Chondrocyte (in vitro differentiated cells): Measurements from ENCODE around the gene DNASE2. TPM values are rescaled to one million over a fixed set of nuclear protein-coding genes. Genes with fewer than 3 reads are reported as not detected.

ENCODE experiments used
- DNase-seq: peaks from one replicate; pipeline ENCODE4 v3.0.0; 2021; ENCODE audit warnings: mixed read lengths, low spot score
- H3K27ac Mint-ChIP-seq: one replicate; pipeline ENCODE4 v1.8.0; 2021; ENCODE audit warnings: mild to moderate bottlenecking, moderate library complexity, mixed read lengths; ENCODE audit not compliant: unreplicated experiment
- H3K27me3 Mint-ChIP-seq: 2 replicates; pipeline ENCODE4 v1.8.0; 2021; ENCODE audit warnings: low read depth, mixed read lengths
- H3K36me3 Mint-ChIP-seq: 2 replicates; pipeline ENCODE4 v1.8.0; 2021; ENCODE audit warnings: low read depth, mixed read lengths
- H3K4me1 Mint-ChIP-seq: 2 replicates; pipeline ENCODE4 v1.8.0; 2021; ENCODE audit warnings: low read depth, mild to moderate bottlenecking, mixed read lengths
- H3K4me3 Mint-ChIP-seq: one replicate; pipeline ENCODE4 v1.8.0; 2021; ENCODE audit warnings: mild to moderate bottlenecking, moderate library complexity, mixed read lengths; ENCODE audit not compliant: unreplicated experiment
- H3K9me3 Mint-ChIP-seq: 2 replicates; pipeline ENCODE4 v1.8.0; 2021; ENCODE audit warnings: low read depth, mixed read lengths
- CTCF ChIP-seq: fragments of 200-600 bp; sonication (generic); IDR thresholded peaks from 2 replicates; pipeline ENCODE4 v1.5.0; 2021; ENCODE audit warnings: antibody characterized with exemption, mild to moderate bottlenecking, moderate library complexity
- total RNA-seq: library from RNA; stranded (reverse); gene quantifications from 3 replicates; pipeline ENCODE4 v1.2.1, GENCODE V29; 2021

The DNASE2 gene
- total RNA-seq, 1 donor from 2014 or later, result 52.8 TPM

GRCh38 chr19:12885749-12886650, 4.8 kb upstream of the DNASE2 start:
- peaks cover 17% of the 10 kb centered on the region for H3K4me1 Mint-ChIP-seq
- H3K27ac Mint-ChIP-seq, result no peak overlapping the region
- H3K9me3 Mint-ChIP-seq, result no peaks in the 10 kb centered on the region
- no peak overlapping the region for H3K4me3 Mint-ChIP-seq
- peak; percentile 47 for TF ChIP-seq CTCF
- H3K36me3 Mint-ChIP-seq, result no peaks in the 10 kb centered on the region
- DNase-seq, result no peak
- H3K27me3 Mint-ChIP-seq, result peaks cover 20% of the 10 kb centered on the region

GRCh38 chr19:12884926-12885748, 3.9 kb upstream of the DNASE2 start:
- peak; percentile 80 for TF ChIP-seq CTCF
- no peak for DNase-seq
- Mint-ChIP-seq H3K4me1 (peaks cover 18% of the 10 kb centered on the region), H3K36me3 (no peaks in the 10 kb centered on the region), H3K27ac (no peak overlapping the region), H3K27me3 (peaks cover 20% of the 10 kb centered on the region), H3K9me3 (no peaks in the 10 kb centered on the region), H3K4me3 (peak overlapping the region; percentile 62)

GRCh38 chr19:12884627-12884925, 3.3 kb upstream of the DNASE2 start:
- no peaks in the 10 kb centered on the region for H3K9me3 Mint-ChIP-seq
- H3K36me3 Mint-ChIP-seq, result no peaks in the 10 kb centered on the region
- no peak overlapping the region for H3K27ac Mint-ChIP-seq
- H3K4me3 Mint-ChIP-seq, result no peak overlapping the region
- peaks cover 20% of the 10 kb centered on the region for H3K4me1 Mint-ChIP-seq
- DNase-seq, result no peak
- TF ChIP-seq CTCF, result no peak
- H3K27me3 Mint-ChIP-seq, result peaks cover 20% of the 10 kb centered on the region

- Mint-ChIP-seq H3K27ac (no peak overlapping the region), H3K4me1 (peaks cover 20% of the 10 kb centered on the region), H3K9me3 (no peaks in the 10 kb centered on the region), H3K36me3 (no peaks in the 10 kb centered on the region), H3K4me3 (no peak overlapping the region), H3K27me3 (peaks cover 20% of the 10 kb centered on the region)
- no peak for TF ChIP-seq CTCF
- DNase-seq, result no peak
Observed at GRCh38 chr19:12884202-12884601, 3.0 kb upstream of the DNASE2 start.

- peaks cover 20% of the 10 kb centered on the region for H3K4me1 Mint-ChIP-seq
- H3K27ac Mint-ChIP-seq, result no peak overlapping the region
- peak overlapping the region; percentile 85 for H3K4me3 Mint-ChIP-seq
- TF ChIP-seq CTCF, result no peak
- H3K9me3 Mint-ChIP-seq, result no peaks in the 10 kb centered on the region
- peaks cover 20% of the 10 kb centered on the region for H3K27me3 Mint-ChIP-seq
- no peak for DNase-seq
- H3K36me3 Mint-ChIP-seq, result peaks cover 8% of the 10 kb centered on the region
Observed at GRCh38 chr19:12882589-12882988, 1.3 kb upstream of the DNASE2 start.
